Lung (tissue), 12 donors: ENCODE results near the gene ARHGAP15. TPM values are rescaled to one million over a fixed set of nuclear protein-coding genes. Genes with fewer than 3 reads are reported as not detected.

Experiments used
- ATAC-seq: fragments of 200-7000 bp; cut with Tn5 transposase; one replicate; pipeline ENCODE4 v1.9.1; 2020; ENCODE audit warnings: moderate number of reproducible peaks; ENCODE audit not compliant: insufficient read depth, low FRiP score
- DNase-seq, 3 donors: peaks; one replicate each; pipeline ENCODE4 v3.0.0-alpha.2; 2013 to 2017
- H3K27ac ChIP-seq, 2 donors: one replicate each; pipeline ENCODE4 v1.5.1; 2013; ENCODE audit warnings: mild to moderate bottlenecking in 2 of 2, moderate library complexity in 2 of 2, control low read depth in 1 of 2, inconsistent platforms in 1 of 2, low read depth in 1 of 2, low read length in 1 of 2
- H3K27me3 ChIP-seq, 3 donors: one replicate each; pipeline ENCODE4 v1.5.1; 2013; ENCODE audit warnings: low read length in 2 of 3; ENCODE audit not compliant: control insufficient read depth in 3 of 3, insufficient read depth in 3 of 3
- H3K36me3 ChIP-seq, 4 donors: one replicate each; pipeline ENCODE4 v1.5.1; 2013; ENCODE audit warnings: low read length in 4 of 4, mild to moderate bottlenecking in 1 of 4, moderate library complexity in 1 of 4; ENCODE audit not compliant: control insufficient read depth in 4 of 4, insufficient read depth in 4 of 4
- H3K4me1 ChIP-seq, 5 donors: one replicate each; pipeline ENCODE4 v1.5.1; 2013; ENCODE audit warnings: low read length in 5 of 5, mild to moderate bottlenecking in 2 of 5, moderate library complexity in 1 of 5; ENCODE audit not compliant: control insufficient read depth in 5 of 5, insufficient read depth in 5 of 5
- H3K4me3 ChIP-seq: one replicate; pipeline ENCODE4 v1.5.1; 2013; ENCODE audit warnings: mild to moderate bottlenecking, control low read depth, moderate library complexity
- H3K9ac ChIP-seq, 2 donors: one replicate each; pipeline ENCODE4 v1.5.1; 2013; ENCODE audit warnings: low read length in 2 of 2, control low read depth in 1 of 2; ENCODE audit not compliant: insufficient read depth in 1 of 2
- H3K9me3 ChIP-seq, 4 donors: one replicate each; pipeline ENCODE4 v1.5.1; 2013; ENCODE audit warnings: low read length in 3 of 4, mild to moderate bottlenecking in 1 of 4, moderate library complexity in 1 of 4; ENCODE audit not compliant: control insufficient read depth in 4 of 4, insufficient read depth in 3 of 4
- WGBS, 2 donors: extraction: QIAGEN DNeasy Blood & Tissue Kit; methylation state at CpG; one replicate each; pipeline ENCODE4 v1.1.7; 2013; 5-methylcytosine and 5-hydroxymethylcytosine counted together
- polyA plus RNA-seq, 2 donors: library from polyadenylated mRNA; stranded (reverse); fragments of 200-250 nt; gene quantifications; one replicate each; pipeline ENCODE4 v1.2.1, GENCODE V29; 2013
- total RNA-seq, 2 donors: library from RNA; depleted of rRNA in 1 of 2; stranded (reverse); fragments of >200 nt in 1 of 2; gene quantifications; one replicate each; pipeline ENCODE4 v1.2.1, GENCODE V29; 2014 to 2021
- TF ChIP-seq, protein P1 (sequence below): IDR thresholded peaks from 2 replicates; pipeline ENCODE4 v1.5.1; 2012; ENCODE audit warnings: mild to moderate bottlenecking; ENCODE audit errors: control extremely low read depth, extremely low read depth
- donor health status: control.
- donor health status: control.
- donor health status: Bipolar disorder and iron deficiency.
- donor health status: healthy.
- donor health status: DM: yes; HTN: yes; CAD: no.

Gene ARHGAP15
- total and polyA plus RNA-seq, 4 donors, result 5.9 to 74.3 (median 13.2) TPM

GRCh38 chr2:143321994-143322393 is 192.8 kb downstream of the ARHGAP15 start:
- no peaks in the 10 kb centered on the region for H3K9me3 ChIP-seq
- DNase-seq (no peak), ATAC-seq (no peak)
- no peak overlapping the region for H3K27ac ChIP-seq
- peaks cover 0 to 1% (median 0%) of the 10 kb centered on the region in 5 donors for H3K4me1 ChIP-seq
- H3K9ac ChIP-seq, result no peak overlapping the region
- 57 to 59% methylated on average over 3 of the region's 3 CpGs for WGBS, 2 donors
- H3K4me3 ChIP-seq, result no peak overlapping the region
- no peaks in the 10 kb centered on the region for H3K27me3 ChIP-seq
- TF ChIP-seq, protein P1, sequence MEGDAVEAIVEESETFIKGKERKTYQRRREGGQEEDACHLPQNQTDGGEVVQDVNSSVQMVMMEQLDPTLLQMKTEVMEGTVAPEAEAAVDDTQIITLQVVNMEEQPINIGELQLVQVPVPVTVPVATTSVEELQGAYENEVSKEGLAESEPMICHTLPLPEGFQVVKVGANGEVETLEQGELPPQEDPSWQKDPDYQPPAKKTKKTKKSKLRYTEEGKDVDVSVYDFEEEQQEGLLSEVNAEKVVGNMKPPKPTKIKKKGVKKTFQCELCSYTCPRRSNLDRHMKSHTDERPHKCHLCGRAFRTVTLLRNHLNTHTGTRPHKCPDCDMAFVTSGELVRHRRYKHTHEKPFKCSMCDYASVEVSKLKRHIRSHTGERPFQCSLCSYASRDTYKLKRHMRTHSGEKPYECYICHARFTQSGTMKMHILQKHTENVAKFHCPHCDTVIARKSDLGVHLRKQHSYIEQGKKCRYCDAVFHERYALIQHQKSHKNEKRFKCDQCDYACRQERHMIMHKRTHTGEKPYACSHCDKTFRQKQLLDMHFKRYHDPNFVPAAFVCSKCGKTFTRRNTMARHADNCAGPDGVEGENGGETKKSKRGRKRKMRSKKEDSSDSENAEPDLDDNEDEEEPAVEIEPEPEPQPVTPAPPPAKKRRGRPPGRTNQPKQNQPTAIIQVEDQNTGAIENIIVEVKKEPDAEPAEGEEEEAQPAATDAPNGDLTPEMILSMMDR, result no peak
- H3K36me3 ChIP-seq, result no peaks in the 10 kb centered on the region

GRCh38 chr2:143329288-143329687 is 200.1 kb downstream of the ARHGAP15 start:
- no peak overlapping the region for H3K9ac ChIP-seq
- no peaks in the 10 kb centered on the region for H3K27me3 ChIP-seq
- H3K27ac ChIP-seq, result no peak overlapping the region
- 94 to 97% methylated on average over 2 of the region's 2 CpGs for WGBS, 2 donors
- DNase-seq, result no peak
- no peaks in the 10 kb centered on the region for H3K36me3 ChIP-seq
- no peaks in the 10 kb centered on the region for H3K9me3 ChIP-seq
- TF ChIP-seq, protein P1, result no peak
- peaks cover 0 to 6% (median 0%) of the 10 kb centered on the region in 5 donors for H3K4me1 ChIP-seq
- ATAC-seq, result no peak
- no peak overlapping the region for H3K4me3 ChIP-seq

DNA sequence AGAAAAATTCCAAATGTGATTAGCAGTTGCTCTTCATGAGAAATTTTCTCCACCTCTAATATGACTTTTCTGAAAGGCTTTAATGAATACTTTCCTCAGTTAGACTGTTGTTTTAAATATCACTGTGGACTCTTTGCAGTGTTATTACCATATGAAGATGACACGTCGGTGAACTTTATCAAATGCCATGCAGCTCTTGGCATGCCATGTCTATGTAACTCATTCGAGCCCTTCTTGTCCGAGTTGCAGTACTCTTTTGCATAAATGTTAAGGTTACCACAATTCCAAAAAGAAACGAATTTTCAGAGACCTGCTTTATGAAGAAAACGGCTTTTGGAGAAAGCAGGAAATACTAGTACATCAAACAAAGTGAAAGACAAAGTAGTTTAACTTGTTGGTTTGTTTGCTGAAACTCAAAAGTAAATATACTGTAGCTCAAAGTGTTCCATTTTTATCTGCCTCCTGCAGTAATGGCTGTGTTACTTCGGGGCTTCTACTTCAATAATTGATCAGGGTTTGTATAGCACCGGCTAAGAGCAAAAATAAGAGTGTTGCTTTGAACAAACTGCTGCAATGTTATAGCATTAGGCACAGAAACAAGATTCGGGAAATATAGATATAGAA is 204.1 kb downstream of the ARHGAP15 start:
- ATAC-seq, result no peak
- Histone ChIP-seq H3K27ac (no peak overlapping the region), H3K4me3 (no peak overlapping the region), H3K4me1 (peaks cover 0 to 6% (median 0%) of the 10 kb centered on the region in 5 donors), H3K9ac (no peak overlapping the region), H3K27me3 (no peaks in the 10 kb centered on the region), H3K36me3 (no peaks in the 10 kb centered on the region), H3K9me3 (no peaks in the 10 kb centered on the region)
- TF ChIP-seq, protein P1, result no peak
- WGBS, 2 donors, result 51 to 78% methylated on average over 9 of the region's 9 CpGs
- DNase-seq, result peak in 1 of 3 donors; percentile 31

- DNase-seq (no peak), ATAC-seq (no peak)
- WGBS, 2 donors, result 58 to 78% methylated on average over 1 of the region's 1 CpG
- TF ChIP-seq, protein P1, result no peak
- Histone ChIP-seq H3K4me1 (peaks cover 0 to 6% (median 0%) of the 10 kb centered on the region in 5 donors), H3K9ac (no peak overlapping the region), H3K27ac (no peak overlapping the region), H3K36me3 (no peaks in the 10 kb centered on the region), H3K9me3 (no peaks in the 10 kb centered on the region), H3K27me3 (no peaks in the 10 kb centered on the region), H3K4me3 (no peak overlapping the region)
These were observed 204.6 kb downstream of the ARHGAP15 start for GRCh38 chr2:143333847-143334246.
